GM12878 (cell line): ENCODE results near the gene SDK2. TPM values are rescaled to one million over a fixed set of nuclear protein-coding genes. Genes with fewer than 3 reads are reported as not detected.

ENCODE experiments used
- CBX5 ChIP-seq: sonication (generic); IDR thresholded peaks from 2 replicates; pipeline ENCODE4 v1.6.1; 2016; ENCODE audit warnings: low read depth, moderate library complexity, mild to moderate bottlenecking, inconsistent platforms
- CEBPB ChIP-seq, 2 experiments: fragments of 150-350 bp in 1 of 2; IDR thresholded peaks; 2 replicates each; pipeline ENCODE4 v1.6.1; 2012 to 2014; ENCODE audit warnings: low read depth in 2 of 2, low read length in 2 of 2, borderline replicate concordance in 1 of 2, inconsistent platforms in 1 of 2
- CHD2 ChIP-seq: IDR thresholded peaks from 2 replicates; pipeline ENCODE4 v1.6.1; 2011; ENCODE audit warnings: low read depth, low read length, improper control_type of control experiment, borderline replicate concordance
- MXI1 ChIP-seq: fragments of 150-350 bp; IDR thresholded peaks from 2 replicates; pipeline ENCODE4 v1.6.1; 2011; ENCODE audit warnings: low read depth, mild to moderate bottlenecking, inconsistent platforms, low read length, improper control_type of control experiment
- MYB ChIP-seq: fragments of 150-350 bp; IDR thresholded peaks from 2 replicates; pipeline ENCODE4 v1.6.1; 2014; ENCODE audit warnings: mild to moderate bottlenecking, low read depth, low read length, borderline replicate concordance
- RB1 ChIP-seq: fragments of 450-650 bp; formaldehyde crosslinking; IDR thresholded peaks from 2 replicates; pipeline ENCODE4 v1.6.1; 2017; ENCODE audit warnings: mild to moderate bottlenecking, borderline replicate concordance
- RBBP5 ChIP-seq: fragments of 200-600 bp; sonication (generic); conservative IDR thresholded peaks from 2 replicates; pipeline ENCODE4 v1.6.1; 2016
- RFX5 ChIP-seq: IDR thresholded peaks from 2 replicates; pipeline ENCODE4 v1.6.1; 2011; ENCODE audit warnings: low read depth, low read length, improper control_type of control experiment
- WRNIP1 ChIP-seq: IDR thresholded peaks from 2 replicates; pipeline ENCODE4 v1.6.1; 2011; ENCODE audit warnings: low read depth, low read length, improper control_type of control experiment, borderline replicate concordance
- ZNF207 ChIP-seq: fragments of 450-650 bp; IDR thresholded peaks from 2 replicates; pipeline ENCODE4 v1.6.1; 2014; ENCODE audit warnings: antibody characterized with exemption, mild to moderate bottlenecking, borderline replicate concordance
- polyA plus RNA-seq, 11 experiments: library from polyadenylated mRNA; depleted of rRNA in 4 of 11; unstranded in 6 of 11; stranded (reverse) in 5 of 11; fragments of >200 nt; fragmentation: Nextera tagmentation in 4 of 11; fragmentation: Illumina TruSeq in 1 of 11; extraction: Ambion mirVana in 4 of 11; extraction: Trizol in 1 of 11; gene quantifications; 1 replicate in 1 of 11; 2 replicates in 10 of 11; pipeline versions ENCODE4 v1.2.1 to v1.2.3, GENCODE V29; 2011 to 2016; ENCODE audit warnings: inconsistent platforms in 2 of 11, missing spikeins in 2 of 11, low read depth in 1 of 11
- total RNA-seq, 4 experiments: library from RNA; depleted of rRNA in 3 of 4; stranded (reverse); fragments of >200 nt in 3 of 4; fragmentation: Illumina TruSeq in 1 of 4; extraction: Trizol in 1 of 4; gene quantifications; 2 replicates each; pipeline versions ENCODE4 v1.2.1 to v1.2.3, GENCODE V29; 2013 to 2021
- TF ChIP-seq, protein P1 (sequence below): fragments of 450-650 bp; IDR thresholded peaks from 2 replicates; pipeline ENCODE4 v1.6.1; 2016; ENCODE audit warnings: mild to moderate bottlenecking, moderate library complexity, borderline replicate concordance
- TF ChIP-seq, protein P2 (sequence below): fragments of 450-650 bp; IDR thresholded peaks from 2 replicates; pipeline ENCODE4 v1.6.1; 2016; ENCODE audit warnings: mild to moderate bottlenecking
- TF ChIP-seq, protein P3 (sequence below): fragments of 450-650 bp; formaldehyde crosslinking; IDR thresholded peaks from 2 replicates; pipeline ENCODE4 v1.4.0; 2020; ENCODE audit warnings: mild to moderate bottlenecking, moderate library complexity
- TF ChIP-seq, protein P4 (sequence below): IDR thresholded peaks from 2 replicates; pipeline ENCODE4 v1.6.1; 2011; ENCODE audit warnings: borderline replicate concordance, low read depth, mild to moderate bottlenecking, moderate library complexity, mixed read lengths, low read length; ENCODE audit not compliant: insufficient read depth; ENCODE audit errors: extremely low read length

The SDK2 gene
- total and polyA plus RNA-seq, 10 of the 15 experiments (the other 5 are each of a cell fraction or from before 2014, with no cell fraction given), result 0.03 to 0.08 (median 0.03) TPM; not detected in 7

DNA sequence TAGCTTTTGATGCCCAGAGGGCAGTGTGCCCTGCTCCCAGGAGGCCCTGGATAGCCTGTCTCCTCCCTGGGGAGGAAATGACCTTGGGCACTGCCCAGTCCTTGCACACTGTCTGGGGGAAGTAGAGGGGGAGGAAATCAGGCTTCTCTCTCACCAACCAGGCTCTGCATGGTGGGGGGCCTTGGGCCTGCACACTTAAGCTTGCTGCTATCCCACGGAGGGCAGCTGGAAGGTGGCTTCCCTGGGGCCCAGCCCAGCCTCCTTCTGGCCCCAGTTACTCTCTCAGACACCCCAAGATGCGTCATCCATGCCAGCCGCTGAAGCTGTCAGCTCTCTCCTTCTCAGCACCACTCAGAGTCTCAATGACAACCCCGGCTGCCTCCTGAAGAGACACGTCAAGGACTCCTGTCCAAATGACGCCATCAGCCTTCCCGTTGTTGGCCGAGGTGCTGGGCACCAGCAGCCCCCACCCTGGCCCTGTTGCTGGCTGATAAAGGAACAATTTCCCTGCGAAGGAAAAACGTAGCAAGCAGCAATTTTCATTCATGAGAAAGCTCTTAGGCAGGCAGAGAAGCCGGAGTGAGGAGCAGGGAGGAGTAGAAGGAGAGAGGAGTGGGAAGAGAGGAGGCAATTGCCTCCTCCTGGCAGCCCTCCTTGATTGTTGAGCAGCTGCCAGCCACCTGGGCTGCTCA, 95.5 kb downstream of the SDK2 start (continued):
- TF ChIP-seq, protein P1, sequence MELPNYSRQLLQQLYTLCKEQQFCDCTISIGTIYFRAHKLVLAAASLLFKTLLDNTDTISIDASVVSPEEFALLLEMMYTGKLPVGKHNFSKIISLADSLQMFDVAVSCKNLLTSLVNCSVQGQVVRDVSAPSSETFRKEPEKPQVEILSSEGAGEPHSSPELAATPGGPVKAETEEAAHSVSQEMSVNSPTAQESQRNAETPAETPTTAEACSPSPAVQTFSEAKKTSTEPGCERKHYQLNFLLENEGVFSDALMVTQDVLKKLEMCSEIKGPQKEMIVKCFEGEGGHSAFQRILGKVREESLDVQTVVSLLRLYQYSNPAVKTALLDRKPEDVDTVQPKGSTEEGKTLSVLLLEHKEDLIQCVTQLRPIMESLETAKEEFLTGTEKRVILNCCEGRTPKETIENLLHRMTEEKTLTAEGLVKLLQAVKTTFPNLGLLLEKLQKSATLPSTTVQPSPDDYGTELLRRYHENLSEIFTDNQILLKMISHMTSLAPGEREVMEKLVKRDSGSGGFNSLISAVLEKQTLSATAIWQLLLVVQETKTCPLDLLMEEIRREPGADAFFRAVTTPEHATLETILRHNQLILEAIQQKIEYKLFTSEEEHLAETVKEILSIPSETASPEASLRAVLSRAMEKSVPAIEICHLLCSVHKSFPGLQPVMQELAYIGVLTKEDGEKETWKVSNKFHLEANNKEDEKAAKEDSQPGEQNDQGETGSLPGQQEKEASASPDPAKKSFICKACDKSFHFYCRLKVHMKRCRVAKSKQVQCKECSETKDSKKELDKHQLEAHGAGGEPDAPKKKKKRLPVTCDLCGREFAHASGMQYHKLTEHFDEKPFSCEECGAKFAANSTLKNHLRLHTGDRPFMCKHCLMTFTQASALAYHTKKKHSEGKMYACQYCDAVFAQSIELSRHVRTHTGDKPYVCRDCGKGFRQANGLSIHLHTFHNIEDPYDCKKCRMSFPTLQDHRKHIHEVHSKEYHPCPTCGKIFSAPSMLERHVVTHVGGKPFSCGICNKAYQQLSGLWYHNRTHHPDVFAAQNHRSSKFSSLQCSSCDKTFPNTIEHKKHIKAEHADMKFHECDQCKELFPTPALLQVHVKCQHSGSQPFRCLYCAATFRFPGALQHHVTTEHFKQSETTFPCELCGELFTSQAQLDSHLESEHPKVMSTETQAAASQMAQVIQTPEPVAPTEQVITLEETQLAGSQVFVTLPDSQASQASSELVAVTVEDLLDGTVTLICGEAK, result no peak
- TF ChIP-seq CEBPB (IDR thresholded peaks at IDR 0.05; ENCODE audit: borderline replicate concordance in 1 of 2, low read depth in 2 of 2, low read length in 2 of 2) (no peak), RB1 (no peak), CBX5 (no peak), CHD2 (no peak), ZNF207 (no peak), RBBP5 (no peak), MYB (no peak), WRNIP1 (no peak), MXI1 (no peak), RFX5 (no peak)
- TF ChIP-seq, protein P2, sequence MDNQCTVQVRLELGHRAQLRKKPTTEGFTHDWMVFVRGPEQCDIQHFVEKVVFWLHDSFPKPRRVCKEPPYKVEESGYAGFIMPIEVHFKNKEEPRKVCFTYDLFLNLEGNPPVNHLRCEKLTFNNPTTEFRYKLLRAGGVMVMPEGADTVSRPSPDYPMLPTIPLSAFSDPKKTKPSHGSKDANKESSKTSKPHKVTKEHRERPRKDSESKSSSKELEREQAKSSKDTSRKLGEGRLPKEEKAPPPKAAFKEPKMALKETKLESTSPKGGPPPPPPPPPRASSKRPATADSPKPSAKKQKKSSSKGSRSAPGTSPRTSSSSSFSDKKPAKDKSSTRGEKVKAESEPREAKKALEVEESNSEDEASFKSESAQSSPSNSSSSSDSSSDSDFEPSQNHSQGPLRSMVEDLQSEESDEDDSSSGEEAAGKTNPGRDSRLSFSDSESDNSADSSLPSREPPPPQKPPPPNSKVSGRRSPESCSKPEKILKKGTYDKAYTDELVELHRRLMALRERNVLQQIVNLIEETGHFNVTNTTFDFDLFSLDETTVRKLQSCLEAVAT, result no peak
- TF ChIP-seq, protein P3, sequence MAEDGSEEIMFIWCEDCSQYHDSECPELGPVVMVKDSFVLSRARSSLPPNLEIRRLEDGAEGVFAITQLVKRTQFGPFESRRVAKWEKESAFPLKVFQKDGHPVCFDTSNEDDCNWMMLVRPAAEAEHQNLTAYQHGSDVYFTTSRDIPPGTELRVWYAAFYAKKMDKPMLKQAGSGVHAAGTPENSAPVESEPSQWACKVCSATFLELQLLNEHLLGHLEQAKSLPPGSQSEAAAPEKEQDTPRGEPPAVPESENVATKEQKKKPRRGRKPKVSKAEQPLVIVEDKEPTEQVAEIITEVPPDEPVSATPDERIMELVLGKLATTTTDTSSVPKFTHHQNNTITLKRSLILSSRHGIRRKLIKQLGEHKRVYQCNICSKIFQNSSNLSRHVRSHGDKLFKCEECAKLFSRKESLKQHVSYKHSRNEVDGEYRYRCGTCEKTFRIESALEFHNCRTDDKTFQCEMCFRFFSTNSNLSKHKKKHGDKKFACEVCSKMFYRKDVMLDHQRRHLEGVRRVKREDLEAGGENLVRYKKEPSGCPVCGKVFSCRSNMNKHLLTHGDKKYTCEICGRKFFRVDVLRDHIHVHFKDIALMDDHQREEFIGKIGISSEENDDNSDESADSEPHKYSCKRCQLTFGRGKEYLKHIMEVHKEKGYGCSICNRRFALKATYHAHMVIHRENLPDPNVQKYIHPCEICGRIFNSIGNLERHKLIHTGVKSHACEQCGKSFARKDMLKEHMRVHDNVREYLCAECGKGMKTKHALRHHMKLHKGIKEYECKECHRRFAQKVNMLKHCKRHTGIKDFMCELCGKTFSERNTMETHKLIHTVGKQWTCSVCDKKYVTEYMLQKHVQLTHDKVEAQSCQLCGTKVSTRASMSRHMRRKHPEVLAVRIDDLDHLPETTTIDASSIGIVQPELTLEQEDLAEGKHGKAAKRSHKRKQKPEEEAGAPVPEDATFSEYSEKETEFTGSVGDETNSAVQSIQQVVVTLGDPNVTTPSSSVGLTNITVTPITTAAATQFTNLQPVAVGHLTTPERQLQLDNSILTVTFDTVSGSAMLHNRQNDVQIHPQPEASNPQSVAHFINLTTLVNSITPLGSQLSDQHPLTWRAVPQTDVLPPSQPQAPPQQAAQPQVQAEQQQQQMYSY (CRISPR knock-in tag), result no peak
- TF ChIP-seq, protein P4, sequence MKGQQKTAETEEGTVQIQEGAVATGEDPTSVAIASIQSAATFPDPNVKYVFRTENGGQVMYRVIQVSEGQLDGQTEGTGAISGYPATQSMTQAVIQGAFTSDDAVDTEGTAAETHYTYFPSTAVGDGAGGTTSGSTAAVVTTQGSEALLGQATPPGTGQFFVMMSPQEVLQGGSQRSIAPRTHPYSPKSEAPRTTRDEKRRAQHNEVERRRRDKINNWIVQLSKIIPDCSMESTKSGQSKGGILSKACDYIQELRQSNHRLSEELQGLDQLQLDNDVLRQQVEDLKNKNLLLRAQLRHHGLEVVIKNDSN, result no peak
